A673 (cell line): ENCODE data around the gene AGBL4. TPM values are rescaled to one million over a fixed set of nuclear protein-coding genes. Genes with fewer than 3 reads are reported as not detected.

Experiments
- BruUV-seq: library from RNA; stranded (reverse); fragments of 400-500 nt; replicated peaks from 2 replicates; lab custom pipeline; 2021; lab: Mats Ljungman, UMichigan
- CTCF ChIA-PET: fragments of 300-600 bp; sonication (Branson Sonifier 250); formaldehyde crosslinking; loops from one replicate; lab custom pipeline; 2022; ENCODE audit warnings: antibody characterized with exemption; lab: Charles Lee
- POLR2A ChIA-PET: fragments of 300-600 bp; sonication (Branson Sonifier 250); formaldehyde crosslinking; loops from one replicate; lab custom pipeline; 2022; ENCODE audit warnings: antibody characterized with exemption; ENCODE audit not compliant: low non-redundant PET; lab: Charles Lee
- DNase-seq: peaks from one replicate; pipeline ENCODE4 v3.0.0-alpha.2; 2015; ENCODE audit warnings: low spot score
- H3K27ac ChIP-seq: fragments of 200-600 bp; sonication (generic); 2 replicates; pipeline ENCODE4 v1.5.1; 2016; ENCODE audit warnings: mixed run types, low read depth, mild to moderate bottlenecking, mixed read lengths, antibody characterized with exemption, low read length; ENCODE audit not compliant: poor library complexity, severe bottlenecking
- H3K27me3 ChIP-seq: fragments of 200-600 bp; sonication (generic); replicated peaks from 2 replicates; pipeline ENCODE4 v1.6.1; 2017; ENCODE audit warnings: mixed run types, low read depth, mild to moderate bottlenecking, mixed read lengths, antibody characterized with exemption, low read length; ENCODE audit not compliant: insufficient read depth, poor library complexity
- H3K36me3 ChIP-seq: fragments of 200-600 bp; sonication (generic); 2 replicates; pipeline ENCODE4 v1.6.1; 2016; ENCODE audit warnings: mixed run types, mild to moderate bottlenecking, mixed read lengths, antibody characterized with exemption, low read length; ENCODE audit not compliant: insufficient read depth, poor library complexity, severe bottlenecking
- H3K4me1 ChIP-seq: fragments of 200-600 bp; sonication (generic); 2 replicates; pipeline ENCODE4 v1.6.1; 2017; ENCODE audit warnings: mixed run types, mild to moderate bottlenecking, mixed read lengths, antibody characterized with exemption, low read length; ENCODE audit not compliant: insufficient read depth, poor library complexity, severe bottlenecking
- H3K4me3 ChIP-seq: fragments of 200-600 bp; sonication (generic); 2 replicates; pipeline ENCODE4 v1.5.1; 2016; ENCODE audit warnings: low read depth, mixed run types, mild to moderate bottlenecking, mixed read lengths, low read length; ENCODE audit not compliant: poor library complexity, severe bottlenecking
- H3K9me3 ChIP-seq: fragments of 200-600 bp; sonication (generic); 2 replicates; pipeline ENCODE4 v1.6.1; 2016; ENCODE audit warnings: mixed run types, low read depth, mild to moderate bottlenecking, mixed read lengths, antibody characterized with exemption, low read length; ENCODE audit not compliant: poor library complexity, severe bottlenecking
- EZH2 ChIP-seq: fragments of 200-600 bp; sonication (generic); IDR thresholded peaks from 2 replicates; pipeline ENCODE4 v1.6.1; 2017; ENCODE audit warnings: borderline replicate concordance, low read depth, mild to moderate bottlenecking, mixed read lengths, antibody characterized with exemption, low read length; ENCODE audit not compliant: poor library complexity, severe bottlenecking
- intact Hi-C: fragments of 100-400 bp; cut with micrococcal nuclease; formaldehyde crosslinking; loops from one replicate; pipeline ENCODE4 v1.10.0; 2022; ENCODE audit not compliant: unreplicated experiment
- total RNA-seq: library from RNA; stranded (reverse); gene quantifications from 2 replicates; pipeline ENCODE4 v1.2.3, GENCODE V29; 2021
- TF ChIP-seq, protein P1 (sequence below): fragments of 300-800, 200-600 bp; sonication (generic); conservative IDR thresholded peaks from 2 replicates; pipeline ENCODE4 v1.5.1; 2017; ENCODE audit warnings: low read depth, mild to moderate bottlenecking, antibody characterized with exemption, low read length, moderate library complexity, mixed read lengths

The AGBL4 gene
- total RNA-seq, 1 experiment from 2014 or later: 0.32 TPM

DNA sequence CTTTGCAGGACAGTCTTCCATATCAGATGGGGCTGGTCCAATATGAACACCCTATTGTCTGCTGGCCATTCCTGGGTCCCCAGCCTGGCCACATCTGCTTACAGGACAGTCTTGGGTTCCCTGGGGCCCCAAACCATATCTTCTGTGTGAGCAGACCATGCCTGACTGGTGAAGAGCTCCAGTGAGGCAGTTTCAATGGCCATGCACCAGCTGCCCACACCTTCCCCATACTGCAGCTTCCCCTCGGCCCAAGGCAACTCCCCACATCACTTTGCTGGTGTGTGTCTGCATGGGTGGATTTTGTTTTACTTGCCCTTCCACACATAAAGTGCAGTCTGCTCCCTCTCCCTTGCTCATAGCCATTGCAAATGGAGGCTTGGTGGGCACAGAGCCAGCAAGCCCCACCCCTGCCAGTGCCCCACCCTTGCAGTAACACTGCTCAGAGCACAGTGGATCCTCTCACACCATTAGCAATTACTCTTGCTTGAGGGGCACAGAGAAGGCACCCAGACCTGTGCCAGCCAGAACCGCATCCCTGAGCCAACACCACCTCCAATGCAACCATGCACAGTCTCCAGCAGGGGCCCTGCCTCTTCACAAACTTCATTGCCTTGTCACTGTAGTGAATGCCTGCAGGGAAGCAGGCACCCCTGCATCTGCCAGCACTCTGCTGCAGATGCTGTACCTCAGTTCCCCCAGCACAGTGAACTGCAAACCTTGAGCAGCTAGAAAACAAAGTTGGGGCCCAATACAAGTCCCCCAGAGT lies 772.6 kb downstream of the AGBL4 start:
- Histone ChIP-seq H3K27me3 (no peaks in the 10 kb centered on the region), H3K36me3 (no peaks in the 10 kb centered on the region), H3K9me3 (no peaks in the 10 kb centered on the region), H3K4me1 (no peaks in the 10 kb centered on the region), H3K4me3 (no peak overlapping the region), H3K27ac (no peak overlapping the region)
- BruUV-seq: no TSS peak
- no peak for DNase-seq
- POLR2A ChIA-PET: no interaction called here
- TF ChIP-seq EZH2: no peak
- TF ChIP-seq, protein P1, sequence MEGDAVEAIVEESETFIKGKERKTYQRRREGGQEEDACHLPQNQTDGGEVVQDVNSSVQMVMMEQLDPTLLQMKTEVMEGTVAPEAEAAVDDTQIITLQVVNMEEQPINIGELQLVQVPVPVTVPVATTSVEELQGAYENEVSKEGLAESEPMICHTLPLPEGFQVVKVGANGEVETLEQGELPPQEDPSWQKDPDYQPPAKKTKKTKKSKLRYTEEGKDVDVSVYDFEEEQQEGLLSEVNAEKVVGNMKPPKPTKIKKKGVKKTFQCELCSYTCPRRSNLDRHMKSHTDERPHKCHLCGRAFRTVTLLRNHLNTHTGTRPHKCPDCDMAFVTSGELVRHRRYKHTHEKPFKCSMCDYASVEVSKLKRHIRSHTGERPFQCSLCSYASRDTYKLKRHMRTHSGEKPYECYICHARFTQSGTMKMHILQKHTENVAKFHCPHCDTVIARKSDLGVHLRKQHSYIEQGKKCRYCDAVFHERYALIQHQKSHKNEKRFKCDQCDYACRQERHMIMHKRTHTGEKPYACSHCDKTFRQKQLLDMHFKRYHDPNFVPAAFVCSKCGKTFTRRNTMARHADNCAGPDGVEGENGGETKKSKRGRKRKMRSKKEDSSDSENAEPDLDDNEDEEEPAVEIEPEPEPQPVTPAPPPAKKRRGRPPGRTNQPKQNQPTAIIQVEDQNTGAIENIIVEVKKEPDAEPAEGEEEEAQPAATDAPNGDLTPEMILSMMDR: peak; percentile 22; the same call in 1 of the 2 replicates
- intact Hi-C loops: no loop called here
- CTCF ChIA-PET: no interaction called here

DNA sequence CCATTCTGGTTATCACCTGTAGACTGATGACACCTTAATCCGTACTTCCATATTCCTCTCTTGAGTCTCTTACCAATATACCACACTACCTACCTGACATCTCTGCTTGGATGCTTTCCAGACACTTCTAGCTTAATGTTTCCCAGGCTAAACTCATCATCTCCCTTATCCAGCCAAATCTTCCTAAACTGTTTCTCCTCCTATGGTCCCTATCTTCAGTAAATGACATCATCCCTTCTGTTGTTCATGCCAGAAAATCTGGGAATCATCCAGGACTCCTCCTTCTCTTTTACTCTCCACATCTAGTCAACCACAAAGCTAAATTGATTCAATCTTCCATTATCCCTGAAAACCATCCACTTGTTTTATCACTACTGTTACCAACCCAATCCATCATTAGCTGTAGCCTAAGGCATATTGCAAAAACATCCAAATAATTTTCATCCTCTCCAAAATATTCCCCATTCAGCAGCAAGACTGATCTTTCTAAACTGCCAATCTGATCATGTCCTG lies 783.0 kb downstream of the AGBL4 start:
- H3K27me3 ChIP-seq: no peaks in the 10 kb centered on the region
- POLR2A ChIA-PET: no interaction called here
- peaks cover 7% of the 10 kb centered on the region for H3K9me3 ChIP-seq
- no peaks in the 10 kb centered on the region for H3K36me3 ChIP-seq
- no peak for TF ChIP-seq EZH2
- TF ChIP-seq, protein P1: no peak
- no peak overlapping the region for H3K27ac ChIP-seq
- intact Hi-C loops: no loop called here
- no peak for DNase-seq
- CTCF ChIA-PET: no interaction called here
- peaks cover 6% of the 10 kb centered on the region for H3K4me1 ChIP-seq
- no peak overlapping the region for H3K4me3 ChIP-seq
- no TSS peak for BruUV-seq

DNA sequence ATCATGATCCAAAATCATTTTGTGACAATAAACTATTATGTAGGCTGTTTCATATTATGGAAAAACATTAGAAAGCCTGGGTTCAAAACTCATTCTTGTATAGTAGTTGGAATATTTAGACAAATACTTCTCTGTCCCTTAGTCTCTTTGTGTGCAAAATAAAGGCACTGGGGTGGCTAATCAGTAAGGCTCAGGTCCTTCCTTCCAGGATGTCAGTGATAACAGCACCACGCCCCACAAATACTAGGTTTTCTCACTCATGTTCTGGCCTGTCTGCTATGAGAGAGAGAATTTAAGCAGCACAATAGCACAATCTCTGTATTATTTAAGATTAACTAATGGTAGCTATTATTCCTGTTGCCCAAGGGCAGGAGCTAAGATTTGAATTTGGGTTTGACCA lies 788.8 kb downstream of the AGBL4 start:
- H3K27ac ChIP-seq: no peak overlapping the region
- H3K4me3 ChIP-seq: no peak overlapping the region
- no peaks in the 10 kb centered on the region for H3K36me3 ChIP-seq
- H3K27me3 ChIP-seq: no peaks in the 10 kb centered on the region
- CTCF ChIA-PET: no interaction called here
- intact Hi-C loops: no loop called here
- no peak for DNase-seq
- TF ChIP-seq, protein P1: no peak
- TF ChIP-seq EZH2: no peak
- H3K4me1 ChIP-seq: no peaks in the 10 kb centered on the region
- peaks cover 7% of the 10 kb centered on the region for H3K9me3 ChIP-seq
- POLR2A ChIA-PET: no interaction called here
- BruUV-seq: no TSS peak
